Measurements from ENCODE around the gene TRUB2.

DNA sequence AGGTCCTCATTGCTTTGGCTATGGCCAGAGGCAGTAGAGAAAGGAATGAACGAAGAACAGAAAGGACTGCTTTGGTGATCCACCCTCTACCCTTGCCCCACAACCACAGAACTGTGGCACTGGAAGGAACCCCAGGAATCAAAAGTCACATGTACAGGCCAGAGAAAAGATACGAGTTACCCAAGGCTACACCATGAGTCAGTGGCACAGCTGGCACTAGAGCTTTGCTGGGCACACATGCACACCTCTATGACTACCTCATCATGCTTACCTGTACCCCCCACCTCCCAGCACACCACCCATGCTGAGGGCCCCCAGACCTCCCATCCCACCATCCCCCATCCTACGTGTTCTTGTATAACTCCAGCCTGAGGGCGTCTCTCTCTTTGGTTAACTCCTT lies 59.6 kb downstream of the TRUB2 start:
- TF ChIP-seq POLR2A (IDR thresholded peaks at IDR 0.05): no peak
- TF ChIP-seq, protein P1, sequence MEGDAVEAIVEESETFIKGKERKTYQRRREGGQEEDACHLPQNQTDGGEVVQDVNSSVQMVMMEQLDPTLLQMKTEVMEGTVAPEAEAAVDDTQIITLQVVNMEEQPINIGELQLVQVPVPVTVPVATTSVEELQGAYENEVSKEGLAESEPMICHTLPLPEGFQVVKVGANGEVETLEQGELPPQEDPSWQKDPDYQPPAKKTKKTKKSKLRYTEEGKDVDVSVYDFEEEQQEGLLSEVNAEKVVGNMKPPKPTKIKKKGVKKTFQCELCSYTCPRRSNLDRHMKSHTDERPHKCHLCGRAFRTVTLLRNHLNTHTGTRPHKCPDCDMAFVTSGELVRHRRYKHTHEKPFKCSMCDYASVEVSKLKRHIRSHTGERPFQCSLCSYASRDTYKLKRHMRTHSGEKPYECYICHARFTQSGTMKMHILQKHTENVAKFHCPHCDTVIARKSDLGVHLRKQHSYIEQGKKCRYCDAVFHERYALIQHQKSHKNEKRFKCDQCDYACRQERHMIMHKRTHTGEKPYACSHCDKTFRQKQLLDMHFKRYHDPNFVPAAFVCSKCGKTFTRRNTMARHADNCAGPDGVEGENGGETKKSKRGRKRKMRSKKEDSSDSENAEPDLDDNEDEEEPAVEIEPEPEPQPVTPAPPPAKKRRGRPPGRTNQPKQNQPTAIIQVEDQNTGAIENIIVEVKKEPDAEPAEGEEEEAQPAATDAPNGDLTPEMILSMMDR (IDR thresholded peaks at IDR 0.05): no peak
